Measurements from ENCODE around the gene GPC5. TPM values are rescaled to one million over a fixed set of nuclear protein-coding genes. Genes with fewer than 3 reads are reported as not detected.

The GPC5 gene
- total RNA-seq, 4 donors from 2014 or later = not detected

DNA sequence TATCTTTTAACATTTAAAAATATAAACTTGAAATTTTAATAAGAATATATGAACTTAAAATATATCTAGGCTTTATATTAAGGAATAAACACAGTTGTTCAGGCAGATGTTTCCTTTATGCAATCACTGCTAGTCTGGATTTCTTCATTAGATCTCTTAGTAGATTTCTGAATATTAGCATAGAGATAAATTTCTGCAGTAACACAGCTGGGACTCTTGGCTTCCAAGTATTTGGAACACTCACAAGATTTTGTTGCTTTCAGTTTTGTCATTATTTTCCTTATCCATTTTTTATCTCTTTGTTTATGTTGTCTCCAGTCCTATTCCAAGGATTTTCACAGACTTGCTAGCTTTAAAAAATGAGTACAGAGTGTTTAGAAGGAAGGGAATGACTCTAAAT, 857.1 kb downstream of the GPC5 start:
- intact Hi-C loops (cut with DNase I; ENCODE audit: low total_unique reads) (no loop called here), in situ Hi-C loops (cut with MboI; ENCODE audit: low sequenced_read_pairs in 4 of 4) (no loop called here)
- H3K4me3 ChIP-seq = no peak overlapping the region
- H3K27me3 ChIP-seq = no peaks in the 10 kb centered on the region
- no peak overlapping the region for H3K27ac ChIP-seq
- ATAC-seq (no peak), DNase-seq (no peak)
- H3K36me3 ChIP-seq = no peaks in the 10 kb centered on the region
- no peak for TF ChIP-seq POLR2A (IDR thresholded peaks at IDR 0.05)
- H3K9me3 ChIP-seq = no peaks in the 10 kb centered on the region
- no peaks in the 10 kb centered on the region for H3K4me1 ChIP-seq

- Histone ChIP-seq H3K4me1 (no peaks in the 10 kb centered on the region), H3K4me3 (no peak overlapping the region), H3K27ac (no peak overlapping the region), H3K36me3 (no peaks in the 10 kb centered on the region), H3K9me3 (no peaks in the 10 kb centered on the region), H3K27me3 (no peaks in the 10 kb centered on the region)
- DNase-seq (no peak), ATAC-seq (no peak)
- intact Hi-C loops (cut with DNase I; ENCODE audit: low total_unique reads) (no loop called here), in situ Hi-C loops (cut with MboI; ENCODE audit: low sequenced_read_pairs in 4 of 4) (no loop called here)
- TF ChIP-seq POLR2A (IDR thresholded peaks at IDR 0.05) (no peak), CTCF (IDR thresholded peaks at IDR 0.05 in 4 of 5, conservative IDR thresholded peaks at IDR 0.05 in 1 of 5) (no peak)
Measured at GRCh38 chr13:92256211-92256610, 857.8 kb downstream of the GPC5 start.

GRCh38 chr13:92259046-92259445, 860.6 kb downstream of the GPC5 start:
- ATAC-seq (no peak), DNase-seq (no peak)
- H3K4me3 ChIP-seq = no peak overlapping the region
- H3K9me3 ChIP-seq = no peaks in the 10 kb centered on the region
- H3K27me3 ChIP-seq = no peaks in the 10 kb centered on the region
- in situ Hi-C loops (cut with MboI; ENCODE audit: low sequenced_read_pairs in 4 of 4) (no loop called here), intact Hi-C loops (cut with DNase I; ENCODE audit: low total_unique reads) (no loop called here)
- no peaks in the 10 kb centered on the region for H3K36me3 ChIP-seq
- H3K4me1 ChIP-seq = no peaks in the 10 kb centered on the region
- TF ChIP-seq CTCF (IDR thresholded peaks at IDR 0.05 in 4 of 5, conservative IDR thresholded peaks at IDR 0.05 in 1 of 5) (no peak), POLR2A (IDR thresholded peaks at IDR 0.05) (no peak)
- H3K27ac ChIP-seq = no peak overlapping the region

DNA sequence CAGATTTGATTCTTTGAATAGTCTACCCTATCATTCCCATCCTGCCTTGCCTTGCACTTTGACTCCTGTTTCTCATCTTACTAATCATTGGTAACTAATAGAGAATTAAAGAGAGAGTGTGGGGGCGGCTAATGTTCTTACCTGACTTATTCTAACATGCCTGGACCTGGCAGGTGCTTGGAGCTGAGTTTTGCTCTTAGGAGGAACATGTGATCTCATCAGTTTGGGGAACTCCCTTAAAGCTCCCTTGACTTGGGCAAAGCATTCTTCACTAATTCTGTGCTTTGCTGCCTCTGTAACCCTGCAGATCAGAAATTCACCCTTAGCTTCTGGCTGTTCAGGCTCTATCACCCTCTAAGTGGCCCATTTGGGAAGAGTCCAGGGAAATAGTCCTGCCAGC, 861.1 kb downstream of the GPC5 start:
- no peaks in the 10 kb centered on the region for H3K27me3 ChIP-seq
- H3K27ac ChIP-seq = no peak overlapping the region
- intact Hi-C loops (cut with DNase I; ENCODE audit: low total_unique reads) = no loop called here
- H3K9me3 ChIP-seq = no peaks in the 10 kb centered on the region
- in situ Hi-C loops (cut with MboI; ENCODE audit: low sequenced_read_pairs in 4 of 4) = no loop called here
- no peak for DNase-seq
- no peak for TF ChIP-seq CTCF (IDR thresholded peaks at IDR 0.05 in 4 of 5, conservative IDR thresholded peaks at IDR 0.05 in 1 of 5)
- no peak for TF ChIP-seq POLR2A (IDR thresholded peaks at IDR 0.05)
- ATAC-seq = no peak
- no peak overlapping the region for H3K4me3 ChIP-seq
- no peaks in the 10 kb centered on the region for H3K36me3 ChIP-seq
- no peaks in the 10 kb centered on the region for H3K4me1 ChIP-seq

DNA sequence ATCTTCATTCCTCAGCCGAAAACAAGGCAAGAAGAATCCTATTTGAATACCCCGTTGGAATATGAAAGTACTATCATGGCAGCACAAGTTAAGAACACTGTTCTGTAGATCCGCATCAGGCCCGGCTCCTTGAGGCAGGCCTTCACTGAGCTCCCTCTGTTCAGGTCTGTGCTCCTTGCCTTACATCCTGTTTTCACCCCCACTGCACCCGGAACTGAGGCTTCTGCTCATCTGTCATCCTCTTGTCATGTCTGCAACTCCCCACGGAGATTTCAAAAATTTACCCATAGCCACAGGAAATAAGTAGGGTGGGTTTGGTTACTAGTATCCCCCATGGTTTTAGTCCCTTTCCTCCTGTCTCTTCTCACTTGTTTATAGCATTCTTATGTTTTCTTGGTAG, 861.9 kb downstream of the GPC5 start:
- DNase-seq = no peak
- Histone ChIP-seq H3K27me3 (no peaks in the 10 kb centered on the region), H3K27ac (no peak overlapping the region), H3K36me3 (no peaks in the 10 kb centered on the region), H3K4me1 (no peaks in the 10 kb centered on the region), H3K9me3 (no peaks in the 10 kb centered on the region), H3K4me3 (no peak overlapping the region)
- ATAC-seq = no peak
- in situ Hi-C loops (cut with MboI; ENCODE audit: low sequenced_read_pairs in 4 of 4) (no loop called here), intact Hi-C loops (cut with DNase I; ENCODE audit: low total_unique reads) (no loop called here)
- TF ChIP-seq POLR2A (IDR thresholded peaks at IDR 0.05) = no peak
- TF ChIP-seq CTCF (IDR thresholded peaks at IDR 0.05 in 4 of 5, conservative IDR thresholded peaks at IDR 0.05 in 1 of 5) = no peak

Measured in gastrocnemius medialis (tissue), 4 donors.